ENCODE data around the gene POLA1.

DNA sequence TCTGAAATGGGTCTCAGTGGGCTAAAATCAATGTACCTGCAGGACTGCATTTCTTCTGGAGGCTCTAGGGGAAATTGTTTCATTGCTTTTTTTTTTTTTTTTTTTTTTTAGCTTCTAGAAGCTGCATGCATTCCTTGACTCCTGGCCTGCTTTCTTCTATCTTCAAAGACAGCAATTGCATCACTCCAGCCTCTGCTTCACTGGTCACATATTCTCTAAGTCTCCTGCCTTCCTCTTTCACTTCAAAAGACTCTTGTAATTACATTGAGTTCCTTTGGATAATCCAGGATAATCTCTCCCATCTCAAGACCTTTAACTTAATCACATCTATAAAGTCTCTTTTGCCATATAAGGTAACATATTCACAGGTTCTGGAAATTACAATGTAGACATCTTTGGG is 35.3 kb upstream of the POLA1 start:
- TF ChIP-seq OSR1 (CRISPR knock-in tag; IDR thresholded peaks at IDR 0.05) (no peak), ZC3H10 (CRISPR knock-in tag; IDR thresholded peaks at IDR 0.05) (no peak), ARNTL (CRISPR knock-in tag; IDR thresholded peaks at IDR 0.05; ENCODE audit: borderline replicate concordance, low read depth) (no peak), ZFP30 (CRISPR knock-in tag; IDR thresholded peaks at IDR 0.05) (no peak), CSDC2 (CRISPR knock-in tag; IDR thresholded peaks at IDR 0.05) (no peak), RARB (CRISPR knock-in tag; IDR thresholded peaks at IDR 0.05) (no peak), ESRRG (CRISPR knock-in tag; IDR thresholded peaks at IDR 0.05) (no peak), SNAI2 (CRISPR knock-in tag; IDR thresholded peaks at IDR 0.05) (no peak), ISL1 (CRISPR knock-in tag; IDR thresholded peaks at IDR 0.05) (no peak), ZFP3 (CRISPR knock-in tag; IDR thresholded peaks at IDR 0.05) (no peak)
- TF ChIP-seq, protein P1, sequence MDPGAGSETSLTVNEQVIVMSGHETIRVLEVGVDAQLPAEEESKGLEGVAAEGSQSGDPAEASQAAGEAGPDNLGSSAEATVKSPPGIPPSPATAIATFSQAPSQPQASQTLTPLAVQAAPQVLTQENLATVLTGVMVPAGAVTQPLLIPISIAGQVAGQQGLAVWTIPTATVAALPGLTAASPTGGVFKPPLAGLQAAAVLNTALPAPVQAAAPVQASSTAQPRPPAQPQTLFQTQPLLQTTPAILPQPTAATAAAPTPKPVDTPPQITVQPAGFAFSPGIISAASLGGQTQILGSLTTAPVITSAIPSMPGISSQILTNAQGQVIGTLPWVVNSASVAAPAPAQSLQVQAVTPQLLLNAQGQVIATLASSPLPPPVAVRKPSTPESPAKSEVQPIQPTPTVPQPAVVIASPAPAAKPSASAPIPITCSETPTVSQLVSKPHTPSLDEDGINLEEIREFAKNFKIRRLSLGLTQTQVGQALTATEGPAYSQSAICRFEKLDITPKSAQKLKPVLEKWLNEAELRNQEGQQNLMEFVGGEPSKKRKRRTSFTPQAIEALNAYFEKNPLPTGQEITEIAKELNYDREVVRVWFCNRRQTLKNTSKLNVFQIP (CRISPR knock-in tag; IDR thresholded peaks at IDR 0.05; ENCODE audit: borderline replicate concordance, low read depth) = no peak
- TF ChIP-seq, protein P2, sequence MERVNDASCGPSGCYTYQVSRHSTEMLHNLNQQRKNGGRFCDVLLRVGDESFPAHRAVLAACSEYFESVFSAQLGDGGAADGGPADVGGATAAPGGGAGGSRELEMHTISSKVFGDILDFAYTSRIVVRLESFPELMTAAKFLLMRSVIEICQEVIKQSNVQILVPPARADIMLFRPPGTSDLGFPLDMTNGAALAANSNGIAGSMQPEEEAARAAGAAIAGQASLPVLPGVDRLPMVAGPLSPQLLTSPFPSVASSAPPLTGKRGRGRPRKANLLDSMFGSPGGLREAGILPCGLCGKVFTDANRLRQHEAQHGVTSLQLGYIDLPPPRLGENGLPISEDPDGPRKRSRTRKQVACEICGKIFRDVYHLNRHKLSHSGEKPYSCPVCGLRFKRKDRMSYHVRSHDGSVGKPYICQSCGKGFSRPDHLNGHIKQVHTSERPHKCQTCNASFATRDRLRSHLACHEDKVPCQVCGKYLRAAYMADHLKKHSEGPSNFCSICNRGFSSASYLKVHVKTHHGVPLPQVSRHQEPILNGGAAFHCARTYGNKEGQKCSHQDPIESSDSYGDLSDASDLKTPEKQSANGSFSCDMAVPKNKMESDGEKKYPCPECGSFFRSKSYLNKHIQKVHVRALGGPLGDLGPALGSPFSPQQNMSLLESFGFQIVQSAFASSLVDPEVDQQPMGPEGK (CRISPR knock-in tag; IDR thresholded peaks at IDR 0.05; ENCODE audit: borderline replicate concordance) = no peak
